Daoy (cell line): ENCODE measurements around the gene GRN. TPM values are rescaled to one million over a fixed set of nuclear protein-coding genes. Genes with fewer than 3 reads are reported as not detected.
A peak's percentile ranks its signal among the peaks of the same experiment; 100 is the strongest.
"Not testable (repeated sequence)": the region's sequence is repeated elsewhere in the genome, so short reads cannot be mapped to it uniquely, and the experiment has no call there.

Experiments
- DNase-seq: peaks from one replicate; pipeline ENCODE4 v3.0.0-alpha.2; 2015; ENCODE audit warnings: low read depth
- total RNA-seq: library from RNA; depleted of rRNA; stranded (reverse); fragments of >200 nt; shearing (Covaris generic); gene quantifications from 2 replicates; pipeline ENCODE4 v1.2.3, GENCODE V29; 2014

The GRN gene
- total RNA-seq, 1 experiment from 2014 or later: 63.0 TPM

GRCh38 chr17:44382917-44383316 lies 37.8 kb downstream of the GRN start:
- no peak for DNase-seq

GRCh38 chr17:44383363-44383762 lies 38.3 kb downstream of the GRN start:
- no peak for DNase-seq

DNA sequence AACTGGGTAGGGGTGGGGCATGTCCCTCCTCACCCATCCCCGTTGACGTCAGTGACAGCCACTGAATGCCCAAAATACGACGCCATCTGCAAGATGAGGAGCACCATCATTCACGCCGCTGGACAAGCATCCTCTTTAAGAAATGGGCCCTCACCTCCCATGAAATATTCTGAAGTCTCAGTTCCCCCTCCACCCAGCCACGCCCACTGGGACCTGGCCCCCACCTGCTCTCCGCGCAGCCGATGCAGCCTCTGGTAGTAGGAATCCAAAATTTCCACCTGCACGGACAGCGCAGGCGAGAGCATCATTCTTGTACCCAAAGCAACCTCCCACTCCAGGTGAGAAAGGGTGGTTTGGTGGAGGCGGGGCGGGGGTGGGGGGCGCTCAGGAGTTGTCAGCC lies 38.8 kb downstream of the GRN start:
- no peak for DNase-seq

GRCh38 chr17:44384281-44384822 lies 39.2 kb downstream of the GRN start:
- DNase-seq: no peak

- peak; percentile 19 for DNase-seq
Observed at GRCh38 chr17:44384823-44385286, 39.8 kb downstream of the GRN start.

GRCh38 chr17:44385287-44386181 lies 40.4 kb downstream of the GRN start:
- peak; percentile 80 for DNase-seq

- DNase-seq: no peak
Observed at GRCh38 chr17:44386182-44386525, 41.1 kb downstream of the GRN start.

DNA sequence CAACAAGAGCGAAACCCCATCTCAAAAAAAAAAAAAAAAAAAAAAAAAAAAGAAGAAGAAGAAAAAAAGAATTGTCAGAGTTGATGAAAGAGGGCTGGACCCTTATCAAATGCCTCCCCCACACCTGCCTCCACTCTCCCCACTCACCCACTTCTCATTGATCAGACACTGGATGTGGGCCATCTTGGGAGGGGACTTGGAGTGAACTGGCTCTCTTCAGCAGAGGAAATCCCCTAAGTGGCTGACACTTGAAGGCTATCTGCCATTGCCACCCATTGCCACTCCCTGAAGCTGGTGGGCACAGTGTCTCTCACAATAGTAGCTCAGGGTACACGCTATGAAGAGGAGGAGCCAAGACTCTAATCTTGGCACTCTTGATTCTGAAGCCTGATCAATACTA lies 42.7 kb downstream of the GRN start:
- DNase-seq: no peak

- DNase-seq: no peak
Observed at GRCh38 chr17:44389281-44389680, 44.2 kb downstream of the GRN start, which contains the start of gene ITGA2B. Gene ITGA2B (minus strand): TSS chr17:44389649. CDS start chr17:44389473, 176 bp downstream.

DNA sequence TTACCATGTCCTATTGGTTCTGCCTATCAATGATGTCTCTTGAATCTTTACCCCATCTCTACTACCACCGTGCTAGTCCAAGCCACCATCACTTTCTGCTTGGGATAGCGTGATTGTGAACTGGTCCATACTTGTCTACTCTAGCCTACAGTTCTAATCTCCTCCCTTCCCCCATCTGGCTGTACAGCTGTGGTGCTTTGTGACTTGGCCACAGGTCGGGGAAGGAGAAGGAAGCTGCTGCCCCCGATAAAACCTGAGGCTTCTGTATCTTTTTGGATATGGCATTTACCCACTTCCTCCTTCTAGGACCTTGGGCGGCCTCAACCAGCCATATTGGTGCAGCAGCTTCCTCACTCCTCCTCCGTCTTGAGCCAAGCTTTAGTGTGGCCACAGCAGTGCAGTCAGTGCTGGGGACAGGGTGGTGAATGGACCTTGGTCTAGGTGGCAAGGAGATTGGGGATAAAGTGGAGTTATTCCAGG lies 44.7 kb downstream of the GRN start:
- no peak for DNase-seq

- DNase-seq: no peak
Observed at GRCh38 chr17:44390250-44390870, 45.3 kb downstream of the GRN start.

- DNase-seq: not testable (repeated sequence)
Observed at GRCh38 chr17:44394112-44394511, 49.0 kb downstream of the GRN start.

DNA sequence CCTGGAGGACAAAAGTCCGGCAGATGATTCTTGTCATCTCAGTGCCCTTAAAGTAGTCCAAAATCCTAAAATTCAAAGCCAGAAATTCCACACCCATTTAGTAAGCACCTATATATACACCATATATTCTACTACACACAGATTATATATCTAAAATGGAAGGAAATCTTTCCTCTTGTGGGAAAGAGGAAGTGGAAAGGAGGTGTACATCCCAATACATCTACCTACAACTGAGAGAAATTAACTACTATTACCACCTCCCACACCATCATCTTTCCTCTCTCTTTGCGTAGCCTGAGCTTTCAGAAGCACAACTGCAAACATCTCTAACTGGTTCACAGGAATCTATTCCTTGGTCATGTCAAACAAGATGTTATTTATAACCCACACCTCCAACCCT lies 49.7 kb downstream of the GRN start:
- no peak for DNase-seq

DNA sequence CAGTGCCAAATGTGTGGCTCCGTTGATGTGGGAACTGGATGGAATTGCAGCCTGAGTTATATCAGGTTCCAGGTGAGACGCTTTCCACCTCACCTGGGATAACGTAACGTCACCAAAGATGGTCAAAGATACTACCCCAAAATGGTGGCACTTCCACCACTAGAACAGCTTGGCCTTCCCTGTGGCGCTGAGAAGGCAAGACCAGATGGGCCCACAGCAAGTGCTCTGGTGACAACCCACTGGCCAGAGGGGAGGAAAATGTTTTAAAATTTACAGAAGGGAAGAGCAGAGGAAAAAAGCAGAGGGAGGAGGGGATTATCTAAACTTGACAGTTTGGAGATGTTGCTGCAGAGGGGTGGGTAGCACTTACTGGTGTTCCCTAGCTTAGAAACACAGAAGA lies 51.8 kb downstream of the GRN start:
- DNase-seq: no peak

- DNase-seq: no peak
Observed at GRCh38 chr17:44397479-44398440, 52.7 kb downstream of the GRN start.

- no peak for DNase-seq
Observed at GRCh38 chr17:44398692-44399691, 53.9 kb downstream of the GRN start.

GRCh38 chr17:44400226-44400847 lies 55.2 kb downstream of the GRN start:
- no peak for DNase-seq
